HCT116 (cell line): ENCODE measurements around the gene DQX1.

ENCODE experiments used
- CEBPB ChIP-seq: IDR thresholded peaks from 2 replicates; pipeline ENCODE4 v1.6.1; 2012; ENCODE audit warnings: low read depth
- EZH2 ChIP-seq: fragments of 200-600 bp; sonication (generic); IDR thresholded peaks from 2 replicates; pipeline ENCODE4 v1.6.1; 2017; ENCODE audit warnings: antibody characterized with exemption, mixed run types
- EZH2phosphoT487 ChIP-seq: fragments of 200-600 bp; IDR thresholded peaks from 2 replicates; pipeline ENCODE4 v1.6.1; 2018; ENCODE audit warnings: antibody characterized with exemption, borderline replicate concordance
- JUND ChIP-seq: IDR thresholded peaks from 2 replicates; pipeline ENCODE4 v1.6.1; 2012
- POLR2A ChIP-seq: IDR thresholded peaks from 2 replicates; pipeline ENCODE4 v1.7.0; 2011; ENCODE audit warnings: borderline replicate concordance; ENCODE audit not compliant: insufficient read depth, insufficient read length; ENCODE audit errors: extremely low read depth
- POLR2AphosphoS5 ChIP-seq: IDR thresholded peaks from 2 replicates; pipeline ENCODE4 v1.6.1; 2011; ENCODE audit warnings: mild to moderate bottlenecking, low read depth, low read length, moderate library complexity
- RAD21 ChIP-seq: IDR thresholded peaks from 2 replicates; pipeline ENCODE4 v1.6.1; 2012; ENCODE audit warnings: low read depth, mild to moderate bottlenecking
- SP1 ChIP-seq: IDR thresholded peaks from 2 replicates; pipeline ENCODE4 v1.6.1; 2012; ENCODE audit warnings: low read depth
- SRF ChIP-seq: IDR thresholded peaks from 2 replicates; pipeline ENCODE4 v1.6.1; 2012; ENCODE audit warnings: low read depth
- TCF7L2 ChIP-seq: IDR thresholded peaks from 2 replicates; pipeline ENCODE4 v1.7.0; 2011; ENCODE audit warnings: borderline replicate concordance, inconsistent platforms; ENCODE audit not compliant: insufficient read depth, insufficient read length; ENCODE audit errors: extremely low read depth
- YY1 ChIP-seq: IDR thresholded peaks from 2 replicates; pipeline ENCODE4 v1.6.1; 2011; ENCODE audit warnings: low read length, low read depth, moderate library complexity, mild to moderate bottlenecking; ENCODE audit not compliant: insufficient replicate concordance; ENCODE audit errors: extremely low read depth
- ZNF274 ChIP-seq: fragments of 200-500 bp; sonication (Bioruptor generic); IDR thresholded peaks from 2 replicates; pipeline ENCODE4 v1.6.1; 2014; ENCODE audit warnings: mild to moderate bottlenecking, low read depth, low read length, inconsistent platforms
- TF ChIP-seq, protein P1 (sequence below): IDR thresholded peaks from 2 replicates; pipeline ENCODE4 v1.6.1; 2012; ENCODE audit warnings: low read depth
- TF ChIP-seq, protein P2 (sequence below), 3 experiments: fragments of 200-600 bp in 1 of 3; sonication (generic) in 1 of 3; IDR thresholded peaks in 2 of 3; conservative IDR thresholded peaks in 1 of 3; 2 replicates each; pipeline ENCODE4 v1.5.1; 2012 to 2017; ENCODE audit warnings: low read depth in 2 of 3, low read length in 2 of 3, antibody characterized with exemption in 1 of 3, borderline replicate concordance in 1 of 3, control low read depth in 1 of 3, mild to moderate bottlenecking in 1 of 3, mixed read lengths in 1 of 3, mixed run types in 1 of 3, moderate library complexity in 1 of 3; ENCODE audit not compliant: insufficient read depth in 1 of 3

DNA sequence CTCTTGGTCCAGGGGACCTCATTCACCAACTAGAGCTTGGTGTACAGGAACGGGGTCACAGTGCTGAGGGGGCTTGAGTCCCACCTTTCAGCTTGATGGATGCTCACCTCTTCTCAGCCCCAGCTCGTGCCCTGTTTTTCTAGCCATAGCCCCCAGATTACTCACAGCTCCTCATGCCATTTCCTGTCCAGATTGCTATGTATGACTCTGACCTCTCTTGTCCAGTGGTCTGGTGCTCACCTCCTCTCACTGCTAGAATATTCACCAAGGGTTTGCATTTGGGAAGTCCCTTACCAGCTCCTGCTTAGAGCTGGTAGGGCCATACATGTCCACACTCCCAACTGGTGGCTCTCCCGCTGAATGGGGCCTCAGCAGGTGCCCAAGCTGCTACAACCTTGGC is 32.5 kb downstream of the DQX1 start:
- TF ChIP-seq POLR2AphosphoS5 (no peak), EZH2 (no peak), SRF (no peak), POLR2A (no peak), TCF7L2 (no peak), CEBPB (no peak), ZNF274 (no peak), SP1 (no peak), JUND (no peak), RAD21 (no peak), YY1 (no peak), EZH2phosphoT487 (no peak)
- TF ChIP-seq, protein P1, sequence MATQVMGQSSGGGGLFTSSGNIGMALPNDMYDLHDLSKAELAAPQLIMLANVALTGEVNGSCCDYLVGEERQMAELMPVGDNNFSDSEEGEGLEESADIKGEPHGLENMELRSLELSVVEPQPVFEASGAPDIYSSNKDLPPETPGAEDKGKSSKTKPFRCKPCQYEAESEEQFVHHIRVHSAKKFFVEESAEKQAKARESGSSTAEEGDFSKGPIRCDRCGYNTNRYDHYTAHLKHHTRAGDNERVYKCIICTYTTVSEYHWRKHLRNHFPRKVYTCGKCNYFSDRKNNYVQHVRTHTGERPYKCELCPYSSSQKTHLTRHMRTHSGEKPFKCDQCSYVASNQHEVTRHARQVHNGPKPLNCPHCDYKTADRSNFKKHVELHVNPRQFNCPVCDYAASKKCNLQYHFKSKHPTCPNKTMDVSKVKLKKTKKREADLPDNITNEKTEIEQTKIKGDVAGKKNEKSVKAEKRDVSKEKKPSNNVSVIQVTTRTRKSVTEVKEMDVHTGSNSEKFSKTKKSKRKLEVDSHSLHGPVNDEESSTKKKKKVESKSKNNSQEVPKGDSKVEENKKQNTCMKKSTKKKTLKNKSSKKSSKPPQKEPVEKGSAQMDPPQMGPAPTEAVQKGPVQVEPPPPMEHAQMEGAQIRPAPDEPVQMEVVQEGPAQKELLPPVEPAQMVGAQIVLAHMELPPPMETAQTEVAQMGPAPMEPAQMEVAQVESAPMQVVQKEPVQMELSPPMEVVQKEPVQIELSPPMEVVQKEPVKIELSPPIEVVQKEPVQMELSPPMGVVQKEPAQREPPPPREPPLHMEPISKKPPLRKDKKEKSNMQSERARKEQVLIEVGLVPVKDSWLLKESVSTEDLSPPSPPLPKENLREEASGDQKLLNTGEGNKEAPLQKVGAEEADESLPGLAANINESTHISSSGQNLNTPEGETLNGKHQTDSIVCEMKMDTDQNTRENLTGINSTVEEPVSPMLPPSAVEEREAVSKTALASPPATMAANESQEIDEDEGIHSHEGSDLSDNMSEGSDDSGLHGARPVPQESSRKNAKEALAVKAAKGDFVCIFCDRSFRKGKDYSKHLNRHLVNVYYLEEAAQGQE, result no peak
- TF ChIP-seq, protein P2, sequence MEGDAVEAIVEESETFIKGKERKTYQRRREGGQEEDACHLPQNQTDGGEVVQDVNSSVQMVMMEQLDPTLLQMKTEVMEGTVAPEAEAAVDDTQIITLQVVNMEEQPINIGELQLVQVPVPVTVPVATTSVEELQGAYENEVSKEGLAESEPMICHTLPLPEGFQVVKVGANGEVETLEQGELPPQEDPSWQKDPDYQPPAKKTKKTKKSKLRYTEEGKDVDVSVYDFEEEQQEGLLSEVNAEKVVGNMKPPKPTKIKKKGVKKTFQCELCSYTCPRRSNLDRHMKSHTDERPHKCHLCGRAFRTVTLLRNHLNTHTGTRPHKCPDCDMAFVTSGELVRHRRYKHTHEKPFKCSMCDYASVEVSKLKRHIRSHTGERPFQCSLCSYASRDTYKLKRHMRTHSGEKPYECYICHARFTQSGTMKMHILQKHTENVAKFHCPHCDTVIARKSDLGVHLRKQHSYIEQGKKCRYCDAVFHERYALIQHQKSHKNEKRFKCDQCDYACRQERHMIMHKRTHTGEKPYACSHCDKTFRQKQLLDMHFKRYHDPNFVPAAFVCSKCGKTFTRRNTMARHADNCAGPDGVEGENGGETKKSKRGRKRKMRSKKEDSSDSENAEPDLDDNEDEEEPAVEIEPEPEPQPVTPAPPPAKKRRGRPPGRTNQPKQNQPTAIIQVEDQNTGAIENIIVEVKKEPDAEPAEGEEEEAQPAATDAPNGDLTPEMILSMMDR (IDR thresholded peaks at IDR 0.05 in 2 of 3, conservative IDR thresholded peaks at IDR 0.05 in 1 of 3; ENCODE audit: borderline replicate concordance in 1 of 3, insufficient read depth in 1 of 3, low read depth in 2 of 3, low read length in 2 of 3), result no peak
